HG03558 (cell line): ENCODE data around the gene EMILIN2.

ENCODE experiments used
- ATAC-seq: cut with Tn5 transposase; IDR thresholded peaks from one replicate; pipeline ENCODE4 v1.9.1; 2021; ENCODE audit warnings: moderate number of reproducible peaks; ENCODE audit not compliant: unreplicated experiment; ENCODE audit errors: extremely low read depth

EMILIN2 gene

GRCh38 chr18:2871111-2871720, 24.4 kb downstream of the EMILIN2 start:
- no peak for ATAC-seq

DNA sequence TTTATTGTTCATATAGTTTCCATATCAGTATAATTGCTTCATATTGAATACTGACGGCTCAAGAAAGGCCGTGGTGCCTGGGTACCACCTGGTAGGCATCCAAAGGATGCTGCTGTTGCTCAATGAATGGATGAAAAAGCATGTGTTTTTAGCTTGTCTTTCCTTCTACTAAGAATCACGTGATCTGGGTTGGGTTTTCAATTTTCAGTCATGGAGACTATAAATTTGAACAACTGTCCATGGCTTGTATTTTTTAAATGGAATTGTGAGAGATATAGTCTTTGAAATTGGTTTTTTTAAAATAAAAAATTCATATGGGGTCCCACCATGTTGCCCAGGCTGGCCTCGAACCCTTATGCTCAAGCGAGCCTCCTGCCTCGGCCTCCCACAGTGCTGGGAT, 25.3 kb downstream of the EMILIN2 start:
- no peak for ATAC-seq

DNA sequence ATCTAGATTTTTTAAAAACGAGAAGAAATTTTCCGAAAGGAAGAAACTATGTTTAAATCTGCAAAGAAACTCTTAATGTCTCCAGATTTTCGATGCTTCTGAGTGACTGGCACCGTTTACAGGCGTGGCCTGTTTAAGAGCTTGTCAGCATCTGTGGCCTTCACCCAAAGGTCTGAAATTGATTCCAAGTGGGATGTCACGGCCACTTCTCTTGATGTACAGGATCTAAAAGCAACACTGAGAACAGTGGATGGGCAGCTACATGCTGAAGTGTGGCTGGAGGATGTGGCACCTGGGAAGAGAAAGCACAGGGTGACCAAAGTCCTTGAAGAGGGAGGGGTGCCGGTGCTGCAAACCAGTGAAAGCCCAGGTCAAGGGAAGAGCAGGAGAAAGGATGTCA, 28.0 kb downstream of the EMILIN2 start:
- ATAC-seq: no peak

GRCh38 chr18:2878656-2879330, 32.0 kb downstream of the EMILIN2 start:
- no peak for ATAC-seq

GRCh38 chr18:2879889-2880288, 33.1 kb downstream of the EMILIN2 start:
- no peak for ATAC-seq

GRCh38 chr18:2880473-2880872, 33.7 kb downstream of the EMILIN2 start:
- no peak for ATAC-seq

- no peak for ATAC-seq
These were observed 34.5 kb downstream of the EMILIN2 start for GRCh38 chr18:2881088-2881839.

DNA sequence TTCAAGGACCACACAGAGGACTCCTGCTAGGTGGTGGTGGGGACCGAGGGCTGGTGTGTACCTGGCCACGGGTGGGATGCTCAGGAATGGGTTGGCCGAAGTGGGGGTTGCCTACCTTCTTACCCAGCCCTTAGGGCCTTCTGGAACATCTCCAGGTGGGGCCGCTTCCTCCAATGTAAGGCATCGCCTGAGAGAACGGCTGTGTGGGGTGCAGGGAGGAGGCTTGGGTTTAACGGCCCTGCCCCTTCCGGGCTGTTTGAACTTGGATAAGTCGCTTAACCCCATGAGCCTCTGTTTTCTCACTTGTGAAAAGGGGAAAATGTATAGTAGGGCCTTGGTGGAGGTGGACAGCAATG, 35.0 kb downstream of the EMILIN2 start:
- no peak for ATAC-seq

GRCh38 chr18:2882201-2882600, 35.4 kb downstream of the EMILIN2 start:
- no peak for ATAC-seq

DNA sequence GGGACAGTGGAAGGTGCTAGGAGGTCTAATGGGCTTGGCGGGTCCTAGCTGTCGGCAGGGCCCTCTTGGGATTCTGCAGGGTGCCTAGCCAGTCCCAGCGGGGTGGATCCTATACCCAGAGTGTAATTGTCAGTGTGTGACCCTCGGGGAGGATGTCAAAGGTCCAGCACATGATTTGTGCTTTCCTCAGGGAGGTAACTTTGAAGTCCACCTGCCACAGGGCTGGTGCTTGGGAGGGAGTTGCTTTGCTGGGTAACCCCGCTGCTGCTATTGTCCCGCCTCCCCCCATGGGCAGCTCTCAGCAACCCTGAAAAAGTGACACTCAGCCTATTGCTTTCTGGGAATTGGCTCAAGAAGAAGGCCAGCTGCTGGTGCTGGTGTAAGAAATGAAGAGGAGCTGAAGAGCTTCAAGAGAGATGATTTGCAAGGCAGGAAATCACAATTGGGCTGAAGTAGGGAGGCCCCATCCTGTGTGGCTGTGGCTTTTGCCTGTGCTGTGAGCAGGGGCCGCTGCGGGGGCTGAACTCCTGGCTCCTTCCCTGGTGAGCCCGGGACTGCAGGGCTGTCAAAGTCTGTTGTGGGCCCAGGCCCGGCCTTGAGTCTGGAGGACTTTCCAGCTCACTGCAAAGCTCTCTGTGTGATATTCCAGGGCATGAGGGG, 36.4 kb downstream of the EMILIN2 start:
- no peak for ATAC-seq

DNA sequence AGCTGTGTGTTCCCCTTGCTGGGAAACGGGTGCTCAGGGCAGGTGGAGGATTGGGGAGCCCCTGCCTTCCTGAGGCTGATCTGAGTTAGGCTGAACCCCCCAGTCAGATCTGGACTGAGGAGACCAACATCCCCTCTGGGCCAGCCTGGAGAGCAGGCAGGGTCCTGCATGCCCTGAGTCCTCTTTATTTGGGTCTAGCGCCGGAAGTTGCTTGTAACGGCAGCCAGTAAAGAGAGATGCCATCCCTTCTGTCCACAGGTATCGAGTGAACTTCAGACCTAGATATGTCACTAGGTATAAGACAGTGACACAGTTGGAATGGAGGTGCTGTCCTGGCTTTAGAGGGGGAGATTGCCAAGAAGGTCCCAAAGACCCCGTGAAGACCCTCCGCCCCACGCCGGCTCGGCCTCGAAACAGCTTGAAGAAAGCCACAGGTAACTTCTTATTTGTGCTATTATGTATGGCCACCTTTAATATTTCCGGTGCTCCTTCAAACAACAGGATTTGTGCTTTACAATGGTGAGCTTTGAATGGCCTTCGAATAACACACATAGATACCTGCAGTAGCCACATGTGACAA, 38.0 kb downstream of the EMILIN2 start:
- ATAC-seq: no peak

- no peak for ATAC-seq
These were observed 40.7 kb downstream of the EMILIN2 start for GRCh38 chr18:2887470-2887869.

DNA sequence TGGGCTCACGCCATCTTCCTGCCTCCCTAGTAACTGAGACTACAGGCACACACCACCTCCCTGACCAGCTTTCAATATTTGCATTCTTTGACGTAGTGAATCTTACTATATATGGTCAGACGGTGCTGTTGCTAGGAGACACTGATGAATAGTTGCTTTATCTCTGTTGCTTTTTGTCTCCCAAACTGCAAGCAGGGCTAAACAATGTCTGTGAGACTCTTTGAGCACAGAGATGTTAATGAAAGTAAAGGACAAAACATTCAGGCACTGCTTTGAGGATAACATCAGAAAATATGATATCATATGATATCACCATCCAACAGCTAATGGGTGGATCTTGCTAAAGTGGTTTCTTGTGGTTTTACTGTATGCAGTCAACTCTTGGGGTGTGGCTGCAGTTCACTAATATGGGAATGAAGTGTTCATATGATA, 43.0 kb downstream of the EMILIN2 start:
- ATAC-seq: no peak

GRCh38 chr18:2890606-2891005, 43.8 kb downstream of the EMILIN2 start:
- no peak for ATAC-seq

- no peak for ATAC-seq
These were observed 45.0 kb downstream of the EMILIN2 start for GRCh38 chr18:2891526-2892431.

GRCh38 chr18:2893056-2893455, 46.2 kb downstream of the EMILIN2 start:
- ATAC-seq: no peak

- no peak for ATAC-seq
These were observed 46.9 kb downstream of the EMILIN2 start for GRCh38 chr18:2893676-2894075.

DNA sequence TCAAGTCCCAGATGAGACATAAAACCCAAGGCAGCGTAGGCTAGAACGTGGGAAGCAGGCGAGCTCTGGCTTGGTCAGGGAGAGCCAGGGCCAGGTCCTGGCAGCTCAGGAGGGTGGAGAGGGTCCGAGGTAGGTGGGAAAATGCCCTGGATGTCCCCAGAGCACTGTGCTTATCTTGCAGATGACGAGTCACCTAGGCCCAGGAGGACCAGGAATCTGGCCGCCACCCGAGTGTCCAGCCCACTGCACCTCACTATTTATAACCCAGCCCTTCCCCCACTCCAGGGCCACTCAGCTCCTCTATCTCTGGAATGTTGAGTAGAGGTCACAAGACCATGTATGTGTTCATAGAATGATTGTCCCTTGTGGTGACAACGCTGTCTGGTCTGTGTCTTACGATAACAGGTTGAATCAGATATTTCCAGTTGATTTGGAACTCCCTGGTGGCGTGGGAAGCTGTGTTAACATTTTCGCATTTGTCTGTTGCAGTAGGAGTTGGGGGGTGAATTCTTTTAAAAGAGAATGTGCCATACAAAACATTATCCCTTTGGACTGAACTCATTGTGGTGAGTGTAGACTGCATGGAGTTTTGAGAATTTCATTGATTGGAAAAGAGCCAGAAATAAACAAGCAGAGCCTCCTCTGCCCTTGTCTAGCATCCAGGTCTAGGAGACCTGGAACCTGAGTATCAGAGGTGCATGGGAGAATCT, 47.5 kb downstream of the EMILIN2 start:
- no peak for ATAC-seq

DNA sequence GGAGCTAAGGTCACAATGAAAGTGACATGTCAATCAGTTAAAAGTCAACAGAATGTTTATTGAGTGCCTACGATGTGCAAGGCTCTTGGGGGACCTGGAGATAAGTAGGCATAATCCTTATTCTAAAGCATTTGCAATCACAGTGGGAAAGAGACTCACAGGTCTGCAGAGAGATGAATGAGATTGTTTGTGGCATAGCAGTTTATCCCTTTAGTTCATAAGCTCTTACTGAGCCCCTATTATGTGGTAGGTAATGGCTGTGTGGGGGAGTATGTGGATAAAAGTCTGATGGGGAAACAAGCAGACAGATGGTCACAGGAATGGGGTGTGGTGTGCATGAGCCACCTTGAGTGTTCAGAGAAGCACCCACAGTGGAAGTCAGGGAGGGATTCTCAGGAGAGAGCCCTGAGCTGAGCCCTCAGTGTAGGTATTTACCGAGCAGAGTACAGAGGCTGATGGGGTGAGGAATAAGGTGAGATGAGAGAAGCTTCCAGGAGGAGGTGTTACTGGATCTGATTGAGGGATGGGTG, 48.1 kb downstream of the EMILIN2 start:
- ATAC-seq: no peak
